HCT116 (cell line): ENCODE data around the gene FIP1L1. TPM values are rescaled to one million over a fixed set of nuclear protein-coding genes. Genes with fewer than 3 reads are reported as not detected.

ENCODE experiments used
- ATAC-seq: fragments of 200-7000 bp; cut with Tn5 transposase; 2 replicates; pipeline ENCODE4 v1.9.1; 2020; ENCODE audit warnings: mild to moderate bottlenecking, moderate library complexity
- BruUV-seq: library from RNA; stranded (reverse); fragments of 400-500 nt; replicated peaks from 2 replicates; lab custom pipeline; 2021; lab: Mats Ljungman, UMichigan
- CTCF ChIA-PET: fragments of 300-600 bp; sonication (Branson Sonifier 250); formaldehyde crosslinking; loops from one replicate; lab custom pipeline; 2021; ENCODE audit warnings: antibody characterized with exemption; lab: Charles Lee
- POLR2A ChIA-PET: fragments of 300-600, 350-600 bp; sonication (Branson Sonifier 250); formaldehyde crosslinking; loops from one replicate; lab custom pipeline; 2021; ENCODE audit warnings: antibody characterized with exemption; lab: Charles Lee
- RAD21 ChIA-PET, 2 experiments: fragments of 300-600 bp; sonication (Branson Sonifier 250); formaldehyde crosslinking; loops; one replicate each; lab custom pipeline; 2023; ENCODE audit warnings: low total read pairs in 2 of 2; ENCODE audit not compliant: uncharacterized antibody in 2 of 2, unreplicated experiment in 2 of 2, low non-redundant PET in 1 of 2; lab: Charles Lee
- DNase-seq: peaks from one replicate; pipeline ENCODE4 v3.0.0-alpha.2; 2010; ENCODE audit warnings: low read depth, low spot score
- H2AFZ ChIP-seq: fragments of 200-600 bp; shearing (Covaris generic), sonication (generic); 2 replicates; pipeline ENCODE4 v1.6.1; 2017; ENCODE audit warnings: low read depth, mixed run types, mixed read lengths, antibody characterized with exemption, low read length; ENCODE audit not compliant: poor library complexity, severe bottlenecking
- H3K27ac ChIP-seq: 2 replicates; pipeline ENCODE4 v1.5.1; 2012; ENCODE audit warnings: low read depth, low read length
- H3K27me3 ChIP-seq: fragments of 200-600 bp; sonication (generic); 2 replicates; pipeline ENCODE4 v1.6.1; 2016; ENCODE audit warnings: mixed run types, low read length, mixed read lengths; ENCODE audit not compliant: insufficient read depth
- H3K36me3 ChIP-seq, 2 experiments: fragments of 200-500 bp in 1 of 2; fragments of 200-600 bp in 1 of 2; sonication (Bioruptor generic) in 1 of 2; sonication (generic) in 1 of 2; 2 replicates each; pipeline versions ENCODE4 v1.5.1 to v1.6.1; 2014 to 2016; ENCODE audit warnings: low read length in 2 of 2, inconsistent platforms in 1 of 2, mixed read lengths in 1 of 2, mixed run types in 1 of 2; ENCODE audit not compliant: insufficient read depth in 2 of 2, control insufficient read depth in 1 of 2
- H3K4me1 ChIP-seq, 2 experiments: fragments of 200-600 bp in 1 of 2; sonication (generic) in 1 of 2; 2 replicates each; pipeline versions ENCODE4 v1.5.1 to v1.6.1; 2012 to 2017; ENCODE audit warnings: low read length in 2 of 2, inconsistent platforms in 1 of 2, mild to moderate bottlenecking in 1 of 2, mixed read lengths in 1 of 2, mixed run types in 1 of 2, moderate library complexity in 1 of 2; ENCODE audit not compliant: insufficient read depth in 2 of 2, control insufficient read depth in 1 of 2
- H3K4me2 ChIP-seq: fragments of 200-600 bp; sonication (generic); 2 replicates; pipeline ENCODE4 v1.6.1; 2017; ENCODE audit warnings: mixed run types, low read length, mixed read lengths
- H3K4me3 ChIP-seq, 2 experiments: fragments of 200-600 bp in 1 of 2; sonication (generic) in 1 of 2; replicated peaks in 1 of 2; 2 replicates each; pipeline ENCODE4 v1.5.1; 2011 to 2016; ENCODE audit warnings: low read length in 2 of 2, control low read depth in 1 of 2, low read depth in 1 of 2, mild to moderate bottlenecking in 1 of 2, mixed read lengths in 1 of 2, mixed run types in 1 of 2
- H3K79me2 ChIP-seq: fragments of 200-600 bp; sonication (generic); 2 replicates; pipeline ENCODE4 v1.6.1; 2017; ENCODE audit warnings: mild to moderate bottlenecking, mixed run types, low read length, moderate library complexity, mixed read lengths; ENCODE audit not compliant: insufficient read depth
- H3K9ac ChIP-seq: fragments of 200-600 bp; sonication (generic); 2 replicates; pipeline ENCODE4 v1.6.1; 2016; ENCODE audit warnings: low read length, mixed read lengths
- H3K9me2 ChIP-seq: fragments of 200-600 bp; sonication (generic), shearing (Covaris generic); 2 replicates; pipeline ENCODE4 v1.6.1; 2017; ENCODE audit warnings: mixed run types, mild to moderate bottlenecking, moderate library complexity; ENCODE audit not compliant: insufficient read depth
- H3K9me3 ChIP-seq, 2 experiments: fragments of 200-500 bp in 1 of 2; fragments of 200-600 bp in 1 of 2; sonication (Bioruptor generic) in 1 of 2; sonication (generic) in 1 of 2; 2 replicates each; pipeline ENCODE4 v1.6.1; 2014 to 2017; ENCODE audit warnings: low read length in 2 of 2, mixed read lengths in 2 of 2, inconsistent platforms in 1 of 2, low read depth in 1 of 2, mild to moderate bottlenecking in 1 of 2, mixed run types in 1 of 2, moderate library complexity in 1 of 2; ENCODE audit not compliant: control insufficient read depth in 1 of 2, insufficient read depth in 1 of 2
- H4K20me1 ChIP-seq: fragments of 200-600 bp; sonication (generic), shearing (Covaris generic); 2 replicates; pipeline ENCODE4 v1.6.1; 2017; ENCODE audit warnings: mixed run types, mild to moderate bottlenecking, moderate library complexity; ENCODE audit not compliant: insufficient read depth
- CBX3 ChIP-seq: IDR thresholded peaks from 2 replicates; pipeline ENCODE4 v1.6.1; 2012; ENCODE audit warnings: low read depth
- EGR1 ChIP-seq: IDR thresholded peaks from 2 replicates; pipeline ENCODE4 v1.6.1; 2012; ENCODE audit warnings: low read depth
- ELF1 ChIP-seq: IDR thresholded peaks from 2 replicates; pipeline ENCODE4 v1.6.1; 2012; ENCODE audit warnings: low read depth, borderline replicate concordance
- EZH2phosphoT487 ChIP-seq: fragments of 200-600 bp; IDR thresholded peaks from 2 replicates; pipeline ENCODE4 v1.6.1; 2018; ENCODE audit warnings: antibody characterized with exemption, borderline replicate concordance
- FOSL1 ChIP-seq: IDR thresholded peaks from 2 replicates; pipeline ENCODE4 v1.6.1; 2012; ENCODE audit warnings: low read depth
- JUND ChIP-seq: IDR thresholded peaks from 2 replicates; pipeline ENCODE4 v1.6.1; 2012
- POLR2A ChIP-seq: IDR thresholded peaks from 2 replicates; pipeline ENCODE4 v1.7.0; 2011; ENCODE audit warnings: borderline replicate concordance; ENCODE audit not compliant: insufficient read depth, insufficient read length; ENCODE audit errors: extremely low read depth
- POLR2AphosphoS5 ChIP-seq: IDR thresholded peaks from 2 replicates; pipeline ENCODE4 v1.6.1; 2011; ENCODE audit warnings: mild to moderate bottlenecking, low read depth, low read length, moderate library complexity
- SIN3A ChIP-seq: IDR thresholded peaks from 2 replicates; pipeline ENCODE4 v1.6.1; 2012; ENCODE audit warnings: low read depth
- SP1 ChIP-seq: IDR thresholded peaks from 2 replicates; pipeline ENCODE4 v1.6.1; 2012; ENCODE audit warnings: low read depth
- SRF ChIP-seq: IDR thresholded peaks from 2 replicates; pipeline ENCODE4 v1.6.1; 2012; ENCODE audit warnings: low read depth
- TCF7L2 ChIP-seq: IDR thresholded peaks from 2 replicates; pipeline ENCODE4 v1.7.0; 2011; ENCODE audit warnings: borderline replicate concordance, inconsistent platforms; ENCODE audit not compliant: insufficient read depth, insufficient read length; ENCODE audit errors: extremely low read depth
- YY1 ChIP-seq: IDR thresholded peaks from 2 replicates; pipeline ENCODE4 v1.6.1; 2011; ENCODE audit warnings: low read length, low read depth, moderate library complexity, mild to moderate bottlenecking; ENCODE audit not compliant: insufficient replicate concordance; ENCODE audit errors: extremely low read depth
- ZFX ChIP-seq: fragments of 450-650 bp; IDR thresholded peaks from 2 replicates; pipeline ENCODE4 v1.6.1; 2017
- ZNF274 ChIP-seq: fragments of 200-500 bp; sonication (Bioruptor generic); IDR thresholded peaks from 2 replicates; pipeline ENCODE4 v1.6.1; 2014; ENCODE audit warnings: mild to moderate bottlenecking, low read depth, low read length, inconsistent platforms
- intact Hi-C: fragments of 100-400 bp; cut with micrococcal nuclease; formaldehyde crosslinking; loops from 2 replicates; pipeline ENCODE4 v1.10.0; 2022
- total RNA-seq: library from RNA; stranded (reverse); gene quantifications from one replicate; pipeline ENCODE4 v1.2.1, GENCODE V29; 2021; ENCODE audit not compliant: unreplicated experiment
- TF ChIP-seq, protein P1 (sequence below), 3 experiments: fragments of 200-600 bp in 1 of 3; sonication (generic) in 1 of 3; IDR thresholded peaks in 2 of 3; conservative IDR thresholded peaks in 1 of 3; 2 replicates each; pipeline ENCODE4 v1.5.1; 2012 to 2017; ENCODE audit warnings: low read depth in 2 of 3, low read length in 2 of 3, antibody characterized with exemption in 1 of 3, borderline replicate concordance in 1 of 3, control low read depth in 1 of 3, mild to moderate bottlenecking in 1 of 3, mixed read lengths in 1 of 3, mixed run types in 1 of 3, moderate library complexity in 1 of 3; ENCODE audit not compliant: insufficient read depth in 1 of 3
- TF ChIP-seq, protein P2 (sequence below): IDR thresholded peaks from 2 replicates; pipeline ENCODE4 v1.6.1; 2012
- TF ChIP-seq, protein P3 (sequence below): IDR thresholded peaks from 2 replicates; pipeline ENCODE4 v1.6.1; 2011; ENCODE audit warnings: mild to moderate bottlenecking, low read length, moderate library complexity; ENCODE audit not compliant: insufficient replicate concordance; ENCODE audit errors: extremely low read depth
- TF ChIP-seq, protein P4 (sequence below): IDR thresholded peaks from 2 replicates; pipeline ENCODE4 v1.6.1; 2012; ENCODE audit warnings: low read depth

The FIP1L1 gene
- total RNA-seq, 1 experiment from 2014 or later, result 63.6 TPM

DNA sequence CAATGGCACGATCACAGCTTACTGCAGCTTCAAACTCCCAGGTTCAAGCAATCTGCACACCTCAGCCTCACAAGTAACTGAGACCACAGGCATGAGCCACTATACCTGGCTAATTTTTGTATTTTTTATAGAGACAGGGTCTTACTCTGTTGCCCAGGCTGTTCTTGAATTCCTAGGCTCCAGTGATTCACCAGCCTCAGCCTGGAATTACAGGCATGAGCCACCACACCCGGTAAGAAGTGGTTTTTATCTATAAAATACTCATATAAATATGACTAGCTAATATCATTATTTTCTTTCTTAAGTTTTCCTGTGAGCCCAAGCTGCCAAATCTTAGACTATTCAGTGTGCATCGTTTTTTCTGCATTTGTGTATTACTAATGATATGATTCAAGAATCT lies 16.0 kb upstream of the FIP1L1 start:
- intact Hi-C loops, result no loop called here
- TF ChIP-seq POLR2AphosphoS5 (no peak), TCF7L2 (no peak), SRF (no peak), CBX3 (no peak), EGR1 (no peak), YY1 (no peak), POLR2A (no peak), ZNF274 (no peak), SP1 (no peak), JUND (no peak), SIN3A (no peak), FOSL1 (no peak), ZFX (no peak), ELF1 (no peak), EZH2phosphoT487 (no peak)
- TF ChIP-seq, protein P1, sequence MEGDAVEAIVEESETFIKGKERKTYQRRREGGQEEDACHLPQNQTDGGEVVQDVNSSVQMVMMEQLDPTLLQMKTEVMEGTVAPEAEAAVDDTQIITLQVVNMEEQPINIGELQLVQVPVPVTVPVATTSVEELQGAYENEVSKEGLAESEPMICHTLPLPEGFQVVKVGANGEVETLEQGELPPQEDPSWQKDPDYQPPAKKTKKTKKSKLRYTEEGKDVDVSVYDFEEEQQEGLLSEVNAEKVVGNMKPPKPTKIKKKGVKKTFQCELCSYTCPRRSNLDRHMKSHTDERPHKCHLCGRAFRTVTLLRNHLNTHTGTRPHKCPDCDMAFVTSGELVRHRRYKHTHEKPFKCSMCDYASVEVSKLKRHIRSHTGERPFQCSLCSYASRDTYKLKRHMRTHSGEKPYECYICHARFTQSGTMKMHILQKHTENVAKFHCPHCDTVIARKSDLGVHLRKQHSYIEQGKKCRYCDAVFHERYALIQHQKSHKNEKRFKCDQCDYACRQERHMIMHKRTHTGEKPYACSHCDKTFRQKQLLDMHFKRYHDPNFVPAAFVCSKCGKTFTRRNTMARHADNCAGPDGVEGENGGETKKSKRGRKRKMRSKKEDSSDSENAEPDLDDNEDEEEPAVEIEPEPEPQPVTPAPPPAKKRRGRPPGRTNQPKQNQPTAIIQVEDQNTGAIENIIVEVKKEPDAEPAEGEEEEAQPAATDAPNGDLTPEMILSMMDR (IDR thresholded peaks at IDR 0.05 in 2 of 3, conservative IDR thresholded peaks at IDR 0.05 in 1 of 3; ENCODE audit: borderline replicate concordance in 1 of 3, insufficient read depth in 1 of 3, low read depth in 2 of 3, low read length in 2 of 3), result no peak
- TF ChIP-seq, protein P2, sequence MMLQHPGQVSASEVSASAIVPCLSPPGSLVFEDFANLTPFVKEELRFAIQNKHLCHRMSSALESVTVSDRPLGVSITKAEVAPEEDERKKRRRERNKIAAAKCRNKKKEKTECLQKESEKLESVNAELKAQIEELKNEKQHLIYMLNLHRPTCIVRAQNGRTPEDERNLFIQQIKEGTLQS, result no peak
- TF ChIP-seq, protein P3, sequence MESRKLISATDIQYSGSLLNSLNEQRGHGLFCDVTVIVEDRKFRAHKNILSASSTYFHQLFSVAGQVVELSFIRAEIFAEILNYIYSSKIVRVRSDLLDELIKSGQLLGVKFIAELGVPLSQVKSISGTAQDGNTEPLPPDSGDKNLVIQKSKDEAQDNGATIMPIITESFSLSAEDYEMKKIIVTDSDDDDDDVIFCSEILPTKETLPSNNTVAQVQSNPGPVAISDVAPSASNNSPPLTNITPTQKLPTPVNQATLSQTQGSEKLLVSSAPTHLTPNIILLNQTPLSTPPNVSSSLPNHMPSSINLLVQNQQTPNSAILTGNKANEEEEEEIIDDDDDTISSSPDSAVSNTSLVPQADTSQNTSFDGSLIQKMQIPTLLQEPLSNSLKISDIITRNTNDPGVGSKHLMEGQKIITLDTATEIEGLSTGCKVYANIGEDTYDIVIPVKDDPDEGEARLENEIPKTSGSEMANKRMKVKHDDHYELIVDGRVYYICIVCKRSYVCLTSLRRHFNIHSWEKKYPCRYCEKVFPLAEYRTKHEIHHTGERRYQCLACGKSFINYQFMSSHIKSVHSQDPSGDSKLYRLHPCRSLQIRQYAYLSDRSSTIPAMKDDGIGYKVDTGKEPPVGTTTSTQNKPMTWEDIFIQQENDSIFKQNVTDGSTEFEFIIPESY, result no peak
- TF ChIP-seq, protein P4, sequence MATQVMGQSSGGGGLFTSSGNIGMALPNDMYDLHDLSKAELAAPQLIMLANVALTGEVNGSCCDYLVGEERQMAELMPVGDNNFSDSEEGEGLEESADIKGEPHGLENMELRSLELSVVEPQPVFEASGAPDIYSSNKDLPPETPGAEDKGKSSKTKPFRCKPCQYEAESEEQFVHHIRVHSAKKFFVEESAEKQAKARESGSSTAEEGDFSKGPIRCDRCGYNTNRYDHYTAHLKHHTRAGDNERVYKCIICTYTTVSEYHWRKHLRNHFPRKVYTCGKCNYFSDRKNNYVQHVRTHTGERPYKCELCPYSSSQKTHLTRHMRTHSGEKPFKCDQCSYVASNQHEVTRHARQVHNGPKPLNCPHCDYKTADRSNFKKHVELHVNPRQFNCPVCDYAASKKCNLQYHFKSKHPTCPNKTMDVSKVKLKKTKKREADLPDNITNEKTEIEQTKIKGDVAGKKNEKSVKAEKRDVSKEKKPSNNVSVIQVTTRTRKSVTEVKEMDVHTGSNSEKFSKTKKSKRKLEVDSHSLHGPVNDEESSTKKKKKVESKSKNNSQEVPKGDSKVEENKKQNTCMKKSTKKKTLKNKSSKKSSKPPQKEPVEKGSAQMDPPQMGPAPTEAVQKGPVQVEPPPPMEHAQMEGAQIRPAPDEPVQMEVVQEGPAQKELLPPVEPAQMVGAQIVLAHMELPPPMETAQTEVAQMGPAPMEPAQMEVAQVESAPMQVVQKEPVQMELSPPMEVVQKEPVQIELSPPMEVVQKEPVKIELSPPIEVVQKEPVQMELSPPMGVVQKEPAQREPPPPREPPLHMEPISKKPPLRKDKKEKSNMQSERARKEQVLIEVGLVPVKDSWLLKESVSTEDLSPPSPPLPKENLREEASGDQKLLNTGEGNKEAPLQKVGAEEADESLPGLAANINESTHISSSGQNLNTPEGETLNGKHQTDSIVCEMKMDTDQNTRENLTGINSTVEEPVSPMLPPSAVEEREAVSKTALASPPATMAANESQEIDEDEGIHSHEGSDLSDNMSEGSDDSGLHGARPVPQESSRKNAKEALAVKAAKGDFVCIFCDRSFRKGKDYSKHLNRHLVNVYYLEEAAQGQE, result no peak
- H4K20me1 ChIP-seq, result 0 out of 2 replicates have a peak, but pooled peaks cover 3% of the 10 kb centered on the region
- no peak overlapping the region for H3K9ac ChIP-seq
- BruUV-seq, result no TSS peak
- ATAC-seq (no peak), DNase-seq (no peak)
- no peak overlapping the region for H3K4me2 ChIP-seq
- H3K4me1 ChIP-seq, result peaks cover 5 to 12% of the 10 kb centered on the region in 2 experiments; a peak in 2 of 4 replicates
- no peaks in the 10 kb centered on the region for H3K36me3 ChIP-seq
- no peaks in the 10 kb centered on the region for H3K9me2 ChIP-seq
- RAD21 ChIA-PET, result no interaction called here
- no peaks in the 10 kb centered on the region for H3K27me3 ChIP-seq
- no peak overlapping the region for H3K4me3 ChIP-seq
- H3K9me3 ChIP-seq, result no peaks in the 10 kb centered on the region
- CTCF ChIA-PET, result no interaction called here
- POLR2A ChIA-PET, result no interaction called here
- H3K79me2 ChIP-seq, result peaks cover 85% of the 10 kb centered on the region
- H2AFZ ChIP-seq, result no peak overlapping the region
- no peak overlapping the region for H3K27ac ChIP-seq
